Spleen (tissue), 11 donors: ENCODE measurements around the gene AASDHPPT. TPM values are rescaled to one million over a fixed set of nuclear protein-coding genes. Genes with fewer than 3 reads are reported as not detected.
A peak's percentile ranks its signal among the peaks of the same experiment; 100 is the strongest.

Experiments
- DNase-seq: peaks from one replicate; pipeline ENCODE4 v3.0.0-alpha.2; 2020
- H3K27ac ChIP-seq, 8 donors: fragments of 200-600 bp; sonication (generic) in 7 of 8; 1 replicate in 4 of 8; 2 replicates in 4 of 8; pipeline versions ENCODE4 v1.5.0 to v1.8.0; 2016 to 2021; ENCODE audit warnings: inconsistent platforms in 4 of 8, mild to moderate bottlenecking in 4 of 8, moderate library complexity in 1 of 8
- H3K27me3 ChIP-seq, 7 donors: fragments of 200-600 bp; sonication (generic) in 6 of 7; replicated peaks in 1 of 7; 1 replicate in 4 of 7; 2 replicates in 3 of 7; pipeline versions ENCODE4 v1.5.0 to v1.8.0; 2016 to 2021; ENCODE audit warnings: inconsistent platforms in 3 of 7, mild to moderate bottlenecking in 1 of 7
- H3K36me3 ChIP-seq, 6 donors: fragments of 200-600 bp; sonication (generic) in 5 of 6; 1 replicate in 4 of 6; 2 replicates in 2 of 6; pipeline versions ENCODE4 v1.5.0 to v1.8.0; 2016 to 2021; ENCODE audit warnings: inconsistent platforms in 2 of 6
- H3K4me1 ChIP-seq, 6 donors: fragments of 200-600 bp; sonication (generic) in 5 of 6; 1 replicate in 3 of 6; 2 replicates in 3 of 6; pipeline versions ENCODE4 v1.5.0 to v1.8.0; 2016 to 2021; ENCODE audit warnings: inconsistent platforms in 3 of 6
- H3K4me3 ChIP-seq, 8 donors: fragments of 200-600 bp; sonication (generic) in 7 of 8; 1 replicate in 4 of 8; 2 replicates in 4 of 8; pipeline versions ENCODE4 v1.5.0 to v1.8.0; 2016 to 2021; ENCODE audit warnings: inconsistent platforms in 4 of 8, mild to moderate bottlenecking in 4 of 8, moderate library complexity in 2 of 8
- H3K9me3 ChIP-seq, 8 donors: fragments of 200-600 bp; sonication (generic) in 7 of 8; 1 replicate in 4 of 8; 2 replicates in 4 of 8; pipeline versions ENCODE4 v1.5.0 to v1.8.0; 2016 to 2021; ENCODE audit warnings: inconsistent platforms in 4 of 8
- CTCF ChIP-seq, 11 experiments: fragments of 200-600 bp in 7 of 11; fragments of 450-650 bp in 4 of 11; sonication (generic) in 4 of 11; IDR thresholded peaks in 8 of 11; conservative IDR thresholded peaks in 3 of 11; 1 replicate in 7 of 11; 2 replicates in 4 of 11; pipeline versions ENCODE4 v1.4.0 to v1.8.0; 2016 to 2021; ENCODE audit warnings: antibody characterized with exemption in 11 of 11, inconsistent platforms in 4 of 11, mild to moderate bottlenecking in 1 of 11
- POLR2A ChIP-seq, 3 donors: fragments of 450-650 bp; IDR thresholded peaks; one replicate each; pipeline ENCODE4 v1.5.1; 2017; ENCODE audit warnings: antibody characterized with exemption in 3 of 3, mild to moderate bottlenecking in 1 of 3
- POLR2AphosphoS5 ChIP-seq, 3 donors: sonication (generic); formaldehyde crosslinking; IDR thresholded peaks; one replicate each; pipeline ENCODE4 v1.5.1; 2017; ENCODE audit warnings: antibody characterized with exemption in 3 of 3
- WGBS, 5 donors: extraction: QIAGEN DNeasy Blood & Tissue Kit in 3 of 5; methylation state at CpG; one replicate each; pipeline versions ENCODE4 v1.1.5 to v1.1.7; 2013 to 2018; 5-methylcytosine and 5-hydroxymethylcytosine counted together
- intact Hi-C: fragments of 100-400 bp; cut with DNase I; formaldehyde crosslinking; loops from one replicate; pipeline ENCODE4 v1.15.0; 2023; ENCODE audit warnings: low total_unique reads
- polyA plus RNA-seq, 3 donors: library from polyadenylated mRNA; stranded (reverse); fragments of 200-250 nt; gene quantifications; one replicate each; pipeline ENCODE4 v1.2.1, GENCODE V29; 2013
- total RNA-seq, 7 donors: library from RNA; depleted of rRNA in 3 of 7; stranded (reverse); fragments of >200 nt in 3 of 7; fragmentation: NEBNext Ultra II Directional in 4 of 7; extraction: Animal tissue kit (Norgen Biotek cat#: 25700) in 4 of 7; gene quantifications; one replicate each; pipeline versions ENCODE4 v1.1.0 to v1.2.1, GENCODE V29; 2016 to 2021
- donor health status: healthy with polysubstance abuse.
- donor health status: DM: no; HTN: no; CAD: no; lungs with moderate emphysema.
- donor health status: DM: no; HTN: no; CAD: no.
- donor health status: Bipolar disorder and iron deficiency.
- donor health status: healthy.
- donor health status: DM: no; HTN: no; CAD: no.
- donor health status: DM: yes; HTN: yes; CAD: no.

AASDHPPT gene
- total and polyA plus RNA-seq, 10 donors, result 12.3 to 53.5 (median 27.4) TPM

DNA sequence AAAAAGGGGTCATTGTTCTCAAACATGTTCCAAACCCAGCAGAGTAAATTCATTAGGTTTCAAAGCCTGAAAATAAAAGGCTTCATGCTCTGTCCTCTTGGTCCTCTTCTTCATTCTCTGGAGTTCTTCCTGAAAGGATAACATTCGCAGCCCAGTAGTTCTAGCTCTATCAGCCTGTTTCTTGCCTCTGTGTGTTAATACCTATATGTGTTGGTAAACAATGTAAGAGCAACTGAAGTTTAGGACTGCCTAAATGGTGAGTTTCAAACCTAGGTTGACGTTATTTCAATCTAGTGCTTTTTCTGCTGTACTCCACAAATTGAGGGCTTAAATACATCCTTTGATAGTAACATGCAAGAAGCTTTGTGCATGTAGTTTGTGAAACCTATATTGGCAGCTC is 9.4 kb downstream of the AASDHPPT start:
- Histone ChIP-seq H3K9me3 (no peaks in the 10 kb centered on the region), H3K36me3 (peaks cover 0 to 61% (median 17%) of the 10 kb centered on the region in 6 donors), H3K27ac (no peak overlapping the region), H3K4me1 (peaks cover 17 to 82% (median 38%) of the 10 kb centered on the region in 6 donors), H3K4me3 (no peak overlapping the region), H3K27me3 (no peaks in the 10 kb centered on the region)
- DNase-seq, result no peak
- intact Hi-C loops, result no loop called here
- WGBS, 5 donors, result 70 to 80% (median 75%) methylated on average over 2 of the region's 2 CpGs
- TF ChIP-seq POLR2AphosphoS5 (IDR thresholded peaks at IDR 0.05), result no peak
- TF ChIP-seq POLR2A (IDR thresholded peaks at IDR 0.05), result no peak
- TF ChIP-seq CTCF (IDR thresholded peaks at IDR 0.05 in 8 of 11, conservative IDR thresholded peaks at IDR 0.05 in 3 of 11), result no peak

GRCh38 chr11:106087815-106088435 is 10.5 kb downstream of the AASDHPPT start:
- Histone ChIP-seq H3K27ac (no peak overlapping the region), H3K36me3 (peaks cover 0 to 62% (median 24%) of the 10 kb centered on the region in 6 donors), H3K27me3 (no peaks in the 10 kb centered on the region), H3K4me3 (no peak overlapping the region), H3K9me3 (no peaks in the 10 kb centered on the region), H3K4me1 (peaks cover 12 to 74% (median 32%) of the 10 kb centered on the region in 6 donors)
- 44 to 53% (median 47%) methylated on average over 9 of the region's 9 CpGs for WGBS, 5 donors
- intact Hi-C loops, result no loop called here
- DNase-seq, result no peak
- TF ChIP-seq POLR2A (IDR thresholded peaks at IDR 0.05) (no peak), CTCF (IDR thresholded peaks at IDR 0.05 in 8 of 11, conservative IDR thresholded peaks at IDR 0.05 in 3 of 11) (peak; percentile 26 to 77 (median 69)), POLR2AphosphoS5 (IDR thresholded peaks at IDR 0.05) (no peak)

DNA sequence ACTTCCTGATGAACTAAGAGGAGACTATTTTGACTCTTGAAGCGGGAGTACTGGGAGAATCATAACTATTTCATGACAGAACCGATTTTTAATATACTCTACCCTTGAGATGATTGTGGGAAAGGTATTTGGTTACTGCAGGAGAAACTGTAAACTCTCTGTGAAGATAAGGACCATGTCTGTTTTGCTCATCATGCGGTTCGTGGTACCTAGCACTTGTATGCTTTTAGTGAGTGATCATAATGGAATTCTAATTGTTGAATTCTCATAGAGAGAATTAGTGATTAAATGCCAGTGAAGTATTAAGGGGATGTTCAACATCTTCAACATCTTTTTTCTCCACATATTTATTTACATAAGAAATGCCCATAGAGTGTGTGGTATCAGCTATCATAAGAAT is 11.4 kb downstream of the AASDHPPT start:
- Histone ChIP-seq H3K4me3 (no peak overlapping the region), H3K4me1 (peaks cover 12 to 66% (median 32%) of the 10 kb centered on the region in 6 donors), H3K27me3 (no peaks in the 10 kb centered on the region), H3K27ac (no peak overlapping the region), H3K36me3 (peaks cover 0 to 62% (median 29%) of the 10 kb centered on the region in 6 donors), H3K9me3 (no peaks in the 10 kb centered on the region)
- TF ChIP-seq POLR2A (IDR thresholded peaks at IDR 0.05), result no peak
- TF ChIP-seq POLR2AphosphoS5 (IDR thresholded peaks at IDR 0.05), result no peak
- no peak for TF ChIP-seq CTCF (IDR thresholded peaks at IDR 0.05 in 8 of 11, conservative IDR thresholded peaks at IDR 0.05 in 3 of 11)
- intact Hi-C loops, result no loop called here
- no peak for DNase-seq
- WGBS, 5 donors, result 88 to 95% (median 92%) methylated on average over 4 of the region's 4 CpGs

GRCh38 chr11:106091480-106092123 is 14.1 kb downstream of the AASDHPPT start:
- Histone ChIP-seq H3K4me3 (no peak overlapping the region), H3K27ac (no peak overlapping the region), H3K4me1 (peaks cover 12 to 47% (median 24%) of the 10 kb centered on the region in 6 donors), H3K27me3 (no peaks in the 10 kb centered on the region), H3K36me3 (peaks cover 0 to 65% (median 47%) of the 10 kb centered on the region in 6 donors), H3K9me3 (no peaks in the 10 kb centered on the region)
- intact Hi-C loops, result no loop called here
- 65 to 80% (median 77%) methylated on average over 3 of the region's 3 CpGs for WGBS, 5 donors
- TF ChIP-seq CTCF (IDR thresholded peaks at IDR 0.05 in 8 of 11, conservative IDR thresholded peaks at IDR 0.05 in 3 of 11) (no peak), POLR2A (IDR thresholded peaks at IDR 0.05) (no peak), POLR2AphosphoS5 (IDR thresholded peaks at IDR 0.05) (no peak)
- no peak for DNase-seq
